ENCODE measurements around the gene SLC44A1. TPM values are rescaled to one million over a fixed set of nuclear protein-coding genes. Genes with fewer than 3 reads are reported as not detected.

SLC44A1 gene
- total RNA-seq, 6 experiments from 2014 or later: 46.6 to 66.3 (median 56.0) TPM

DNA sequence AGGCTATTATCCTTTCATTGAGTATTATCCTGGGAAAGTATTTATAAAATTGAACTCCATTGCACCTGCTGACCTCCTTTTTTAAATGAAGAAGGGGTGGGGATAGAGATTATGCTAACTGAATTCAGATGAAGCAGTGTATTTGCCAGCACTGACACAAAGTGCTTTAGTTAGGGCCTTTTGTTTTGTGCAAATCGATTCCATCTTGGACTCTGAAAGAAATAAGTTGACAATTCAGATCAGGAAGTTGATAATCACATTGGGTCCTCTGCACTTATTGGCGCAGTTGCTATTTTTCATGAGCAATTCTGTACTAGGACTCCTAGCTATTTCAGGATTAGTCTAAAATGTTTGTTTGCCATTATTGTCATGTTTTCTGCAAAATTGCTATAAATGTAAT is 101.8 kb downstream of the SLC44A1 start:
- DNase-seq: no peak
- Mint-ChIP-seq H3K4me3 (no peak overlapping the region), H3K9me3 (no peaks in the 10 kb centered on the region), H3K36me3 (ENCODE audit: low read depth) (peaks cover 8% of the 10 kb centered on the region; the same call in 1 of the 2 replicates), H3K27ac (no peak overlapping the region), H3K4me1 (ENCODE audit: low read depth) (peaks cover 14% of the 10 kb centered on the region), H3K27me3 (ENCODE audit: insufficient read depth) (no peaks in the 10 kb centered on the region)
- TF ChIP-seq, protein P1, sequence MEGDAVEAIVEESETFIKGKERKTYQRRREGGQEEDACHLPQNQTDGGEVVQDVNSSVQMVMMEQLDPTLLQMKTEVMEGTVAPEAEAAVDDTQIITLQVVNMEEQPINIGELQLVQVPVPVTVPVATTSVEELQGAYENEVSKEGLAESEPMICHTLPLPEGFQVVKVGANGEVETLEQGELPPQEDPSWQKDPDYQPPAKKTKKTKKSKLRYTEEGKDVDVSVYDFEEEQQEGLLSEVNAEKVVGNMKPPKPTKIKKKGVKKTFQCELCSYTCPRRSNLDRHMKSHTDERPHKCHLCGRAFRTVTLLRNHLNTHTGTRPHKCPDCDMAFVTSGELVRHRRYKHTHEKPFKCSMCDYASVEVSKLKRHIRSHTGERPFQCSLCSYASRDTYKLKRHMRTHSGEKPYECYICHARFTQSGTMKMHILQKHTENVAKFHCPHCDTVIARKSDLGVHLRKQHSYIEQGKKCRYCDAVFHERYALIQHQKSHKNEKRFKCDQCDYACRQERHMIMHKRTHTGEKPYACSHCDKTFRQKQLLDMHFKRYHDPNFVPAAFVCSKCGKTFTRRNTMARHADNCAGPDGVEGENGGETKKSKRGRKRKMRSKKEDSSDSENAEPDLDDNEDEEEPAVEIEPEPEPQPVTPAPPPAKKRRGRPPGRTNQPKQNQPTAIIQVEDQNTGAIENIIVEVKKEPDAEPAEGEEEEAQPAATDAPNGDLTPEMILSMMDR (IDR thresholded peaks at IDR 0.05): no peak

DNA sequence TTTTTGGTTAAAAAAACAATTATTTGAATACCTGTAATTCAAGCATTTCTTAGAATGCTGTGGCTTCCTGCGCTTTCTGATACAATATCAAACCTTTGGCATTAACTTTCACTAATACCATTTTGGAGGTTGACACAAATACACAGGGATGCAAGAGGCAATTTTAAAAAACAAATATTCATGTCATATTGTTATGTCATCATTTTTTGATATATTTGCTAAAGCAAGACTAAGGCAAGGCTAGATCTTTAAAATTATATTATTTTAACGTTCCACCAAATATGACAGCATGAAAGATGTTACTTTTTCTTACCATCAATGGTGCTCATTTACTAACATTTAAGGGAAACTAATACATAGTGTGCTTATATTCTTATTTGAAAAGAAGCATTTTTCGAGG is 110.0 kb downstream of the SLC44A1 start:
- no peaks in the 10 kb centered on the region for H3K9me3 Mint-ChIP-seq
- no peaks in the 10 kb centered on the region for H3K27me3 Mint-ChIP-seq (ENCODE audit: insufficient read depth)
- no peak overlapping the region for H3K4me3 Mint-ChIP-seq
- H3K4me1 Mint-ChIP-seq (ENCODE audit: low read depth): peaks cover 4% of the 10 kb centered on the region
- H3K27ac Mint-ChIP-seq: no peak overlapping the region
- DNase-seq: no peak
- peaks cover 8% of the 10 kb centered on the region; the same call in 1 of the 2 replicates for H3K36me3 Mint-ChIP-seq (ENCODE audit: low read depth)
- TF ChIP-seq, protein P1 (IDR thresholded peaks at IDR 0.05): no peak

DNA sequence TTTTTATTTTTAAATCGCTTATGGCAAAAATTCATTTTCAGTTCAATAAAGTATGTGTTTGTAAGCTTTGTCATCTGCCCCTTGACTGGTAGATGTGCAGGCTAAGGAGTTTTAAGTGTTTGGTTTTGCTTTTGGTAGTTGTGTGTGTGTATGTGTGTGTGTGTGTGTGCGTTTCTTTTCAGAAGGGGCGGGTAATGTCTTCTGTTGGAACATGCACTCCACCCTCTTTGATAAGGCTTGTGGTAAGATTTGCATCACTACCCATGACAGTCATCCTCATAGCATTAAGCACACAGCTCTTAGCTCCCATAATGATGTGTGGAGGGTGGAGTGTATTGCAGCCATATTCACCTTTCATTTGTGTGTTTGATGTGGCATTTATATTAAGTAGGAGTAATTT is 111.3 kb downstream of the SLC44A1 start:
- Mint-ChIP-seq H3K27ac (no peak overlapping the region), H3K4me1 (ENCODE audit: low read depth) (peaks cover 15% of the 10 kb centered on the region), H3K36me3 (ENCODE audit: low read depth) (peaks cover 8% of the 10 kb centered on the region; the same call in 1 of the 2 replicates), H3K9me3 (no peaks in the 10 kb centered on the region), H3K4me3 (no peak overlapping the region), H3K27me3 (ENCODE audit: insufficient read depth) (no peaks in the 10 kb centered on the region)
- no peak for DNase-seq
- TF ChIP-seq, protein P1 (IDR thresholded peaks at IDR 0.05): no peak

DNA sequence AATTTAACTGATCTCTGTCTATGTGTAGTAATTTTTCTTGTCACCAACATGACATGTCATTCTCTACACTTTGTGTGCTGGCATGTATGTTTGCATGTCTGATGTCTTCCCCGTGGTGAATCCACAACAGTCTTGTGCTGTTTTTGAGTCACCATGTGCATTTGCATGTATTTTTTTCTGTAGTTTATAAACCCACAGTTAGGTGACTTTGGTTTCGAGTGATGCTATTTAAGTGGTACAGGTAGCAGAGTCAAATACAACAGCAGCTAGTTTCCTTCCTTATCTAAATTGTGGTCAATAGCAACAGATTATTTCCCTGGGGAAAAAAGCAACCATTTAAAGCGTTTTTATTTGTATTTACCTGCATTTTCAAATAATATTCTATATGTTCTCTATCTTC is 113.5 kb downstream of the SLC44A1 start:
- peaks cover 6% of the 10 kb centered on the region; the same call in 1 of the 2 replicates for H3K36me3 Mint-ChIP-seq (ENCODE audit: low read depth)

DNA sequence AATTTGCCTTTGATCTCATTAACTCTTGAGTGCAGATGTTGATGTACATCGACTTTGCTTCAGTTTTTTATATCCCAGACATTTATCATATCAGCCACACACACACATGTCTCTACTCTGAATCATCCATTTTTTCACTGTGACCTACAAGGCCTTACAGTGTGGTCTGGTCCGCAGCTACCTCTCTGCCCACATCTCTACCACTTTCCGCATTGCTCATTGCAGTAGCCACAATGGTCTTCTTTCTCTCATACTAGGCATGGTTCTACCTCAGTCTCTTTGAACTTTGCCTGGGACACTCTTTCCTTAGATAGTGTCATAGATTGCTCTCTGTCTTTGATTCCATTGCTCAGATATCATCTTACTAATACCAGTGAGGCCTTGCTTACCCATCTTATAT is 115.4 kb downstream of the SLC44A1 start:
- H3K4me1 Mint-ChIP-seq (ENCODE audit: low read depth): peaks cover 15% of the 10 kb centered on the region
- H3K4me3 Mint-ChIP-seq: no peak overlapping the region
- no peaks in the 10 kb centered on the region for H3K9me3 Mint-ChIP-seq
- H3K27me3 Mint-ChIP-seq (ENCODE audit: insufficient read depth): no peaks in the 10 kb centered on the region
- TF ChIP-seq, protein P1 (IDR thresholded peaks at IDR 0.05): no peak
- peaks cover 6% of the 10 kb centered on the region; the same call in 1 of the 2 replicates for H3K36me3 Mint-ChIP-seq (ENCODE audit: low read depth)
- peak; percentile 28 for DNase-seq
- peak overlapping the region; percentile 53 for H3K27ac Mint-ChIP-seq

More for the DNA sequence above, 113.5 kb downstream of the SLC44A1 start:
- H3K4me1 Mint-ChIP-seq (ENCODE audit: low read depth): peaks cover 15% of the 10 kb centered on the region
- H3K9me3 Mint-ChIP-seq: no peaks in the 10 kb centered on the region
- H3K4me3 Mint-ChIP-seq: no peak overlapping the region
- no peak overlapping the region for H3K27ac Mint-ChIP-seq
- TF ChIP-seq, protein P1 (IDR thresholded peaks at IDR 0.05): no peak
- DNase-seq: no peak
- H3K27me3 Mint-ChIP-seq (ENCODE audit: insufficient read depth): no peaks in the 10 kb centered on the region

DNA sequence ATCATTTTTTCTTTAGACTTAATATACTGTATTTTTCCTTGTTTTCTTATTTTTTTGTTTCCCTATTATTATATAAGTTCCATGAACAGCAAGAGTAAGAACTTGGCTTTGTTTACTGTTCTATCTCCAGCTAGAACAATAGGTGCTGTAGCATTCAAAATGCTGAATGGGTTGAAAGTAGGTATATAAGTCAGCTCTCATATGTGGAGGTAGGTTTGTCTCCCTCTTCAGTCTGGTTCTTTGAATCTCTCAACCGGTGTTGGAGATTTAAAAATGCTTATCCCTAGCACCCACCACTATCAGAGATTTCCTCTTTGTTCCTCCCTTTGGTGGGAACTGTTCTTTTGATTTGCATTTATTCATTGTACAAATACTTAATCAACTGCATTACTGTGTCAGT is 115.9 kb downstream of the SLC44A1 start:
- peaks cover 6% of the 10 kb centered on the region; the same call in 1 of the 2 replicates for H3K36me3 Mint-ChIP-seq (ENCODE audit: low read depth)
- TF ChIP-seq, protein P1 (IDR thresholded peaks at IDR 0.05): peak; percentile 27; the same call in 1 of the 2 replicates

More for the DNA sequence above, 115.9 kb downstream of the SLC44A1 start:
- H3K4me3 Mint-ChIP-seq: no peak overlapping the region
- peaks cover 15% of the 10 kb centered on the region for H3K4me1 Mint-ChIP-seq (ENCODE audit: low read depth)
- no peaks in the 10 kb centered on the region for H3K27me3 Mint-ChIP-seq (ENCODE audit: insufficient read depth)
- H3K27ac Mint-ChIP-seq: peak overlapping the region; percentile 53; the same call in 1 of the 2 replicates
- H3K9me3 Mint-ChIP-seq: no peaks in the 10 kb centered on the region
- DNase-seq: no peak

Data from HFFc6 (cell line).